Right lobe of liver (tissue), 6 donors: ENCODE data around the gene C19orf47. TPM values are rescaled to one million over a fixed set of nuclear protein-coding genes. Genes with fewer than 3 reads are reported as not detected.

Experiments
- ATAC-seq, 4 donors: fragments of 200-7000 bp; cut with Tn5 transposase; one replicate each; pipeline ENCODE4 v1.9.1; 2020; ENCODE audit warnings: mild to moderate bottlenecking in 4 of 4, moderate library complexity in 4 of 4
- DNase-seq, 3 donors: peaks; one replicate each; pipeline ENCODE4 v3.0.0-alpha.2; 2020
- H3K27ac ChIP-seq, 3 donors: fragments of 200-600 bp; one replicate each; pipeline ENCODE4 v1.8.0; 2022
- H3K27me3 ChIP-seq, 2 donors: fragments of 200-600 bp; one replicate each; pipeline ENCODE4 v1.8.0; 2022
- H3K36me3 ChIP-seq, 4 donors: fragments of 200-600 bp; sonication (generic) in 1 of 4; one replicate each; pipeline versions ENCODE4 v1.5.1 to v1.8.0; 2017 to 2022; ENCODE audit warnings: control low read depth in 1 of 4
- H3K4me1 ChIP-seq, 4 donors: fragments of 200-600 bp; sonication (generic) in 1 of 4; one replicate each; pipeline versions ENCODE4 v1.5.1 to v1.8.0; 2017 to 2022; ENCODE audit warnings: control low read depth in 1 of 4
- H3K4me3 ChIP-seq, 3 donors: fragments of 200-600 bp; one replicate each; pipeline ENCODE4 v1.8.0; 2022
- H3K9me3 ChIP-seq, 4 donors: fragments of 200-600 bp; sonication (generic) in 1 of 4; one replicate each; pipeline versions ENCODE4 v1.5.1 to v1.8.0; 2017 to 2022; ENCODE audit warnings: control low read depth in 1 of 4
- CTCF ChIP-seq, 4 donors: fragments of 200-600 bp in 3 of 4; fragments of 450-650 bp in 1 of 4; IDR thresholded peaks; one replicate each; pipeline versions ENCODE4 v1.5.1 to v1.8.0; 2016 to 2022; ENCODE audit warnings: antibody characterized with exemption in 4 of 4, mild to moderate bottlenecking in 2 of 4
- POLR2A ChIP-seq: fragments of 450-650 bp; IDR thresholded peaks from one replicate; pipeline ENCODE4 v1.6.1; 2017; ENCODE audit warnings: antibody characterized with exemption, mild to moderate bottlenecking
- WGBS: methylation state at CpG from one replicate; pipeline ENCODE4 v1.1.6; 2018; ENCODE audit warnings: low coverage, low lambda C conversion rate; ENCODE audit not compliant: insufficient coverage; ENCODE audit errors: missing lambda C conversion rate; 5-methylcytosine and 5-hydroxymethylcytosine counted together
- intact Hi-C, 2 donors: fragments of 100-400 bp; cut with DNase I; formaldehyde crosslinking; loops; one replicate each; pipeline versions ENCODE4 v1.11.2 to v1.14.1; 2022
- total RNA-seq, 6 experiments: library from RNA; depleted of rRNA in 2 of 6; stranded (reverse); fragments of >200 nt in 2 of 6; fragmentation: NEBNext Ultra II Directional in 3 of 6; extraction: Animal tissue kit (Norgen Biotek cat#: 25700) in 3 of 6; gene quantifications; one replicate each; pipeline versions ENCODE4 v1.1.0 to v1.2.4, GENCODE V29; 2016 to 2023
- donor health status: DM: no; HTN: yes; CAD: no.
- donor health status: DM: no; HTN: no; CAD: no.
- donor health status: DM: no; HTN: no; CAD: no.
- donor health status: DM: no; HTN: yes; CAD: no.
- donor health status: DM: no; HTN: yes; CAD: no.

Gene C19orf47
- total RNA-seq, 6 experiments from 2014 or later: 4.8 to 8.1 (median 5.5) TPM

GRCh38 chr19:40337594-40337993, 10.6 kb downstream of the C19orf47 start:
- Histone ChIP-seq H3K27me3 (no peaks in the 10 kb centered on the region), H3K4me3 (no peak overlapping the region), H3K9me3 (no peaks in the 10 kb centered on the region), H3K36me3 (peaks cover 0 to 22% (median 7%) of the 10 kb centered on the region in 4 donors), H3K4me1 (no peaks in the 10 kb centered on the region), H3K27ac (no peak overlapping the region)
- TF ChIP-seq POLR2A (no peak), CTCF (IDR thresholded peaks at IDR 0.05) (no peak)
- intact Hi-C loops: no loop called here
- WGBS: 100% methylated on average over 1 of the region's 5 CpGs
- ATAC-seq (no peak), DNase-seq (no peak)

- Histone ChIP-seq H3K4me3 (no peak overlapping the region), H3K9me3 (no peaks in the 10 kb centered on the region), H3K27ac (no peak overlapping the region), H3K4me1 (no peaks in the 10 kb centered on the region), H3K36me3 (peaks cover 0 to 27% (median 9%) of the 10 kb centered on the region in 4 donors), H3K27me3 (no peaks in the 10 kb centered on the region)
- ATAC-seq (no peak), DNase-seq (no peak)
- intact Hi-C loops: no loop called here
- 100% methylated on average over 1 of the region's 2 CpGs for WGBS
- TF ChIP-seq POLR2A: no peak
- TF ChIP-seq CTCF (IDR thresholded peaks at IDR 0.05): no peak
Observed at GRCh38 chr19:40337107-40337506, 11.1 kb downstream of the C19orf47 start.

- Histone ChIP-seq H3K9me3 (no peaks in the 10 kb centered on the region), H3K27ac (no peak overlapping the region), H3K4me3 (no peak overlapping the region), H3K4me1 (no peaks in the 10 kb centered on the region), H3K27me3 (no peaks in the 10 kb centered on the region), H3K36me3 (peaks cover 0 to 32% (median 11%) of the 10 kb centered on the region in 4 donors)
- intact Hi-C loops: no loop called here
- no CpG with 5 or more reads among the region's 2 CpGs for WGBS
- ATAC-seq (no peak), DNase-seq (no peak)
- no peak for TF ChIP-seq CTCF (IDR thresholded peaks at IDR 0.05)
- TF ChIP-seq POLR2A: no peak
Observed at GRCh38 chr19:40336601-40336900, 11.6 kb downstream of the C19orf47 start.

- no peaks in the 10 kb centered on the region for H3K9me3 ChIP-seq
- no peak overlapping the region for H3K4me3 ChIP-seq
- no peaks in the 10 kb centered on the region for H3K4me1 ChIP-seq
- TF ChIP-seq CTCF (IDR thresholded peaks at IDR 0.05) (no peak), POLR2A (no peak)
- intact Hi-C loops: no loop called here
- 95% methylated on average over 4 of the region's 15 CpGs for WGBS
- DNase-seq (no peak), ATAC-seq (no peak)
- H3K27ac ChIP-seq: no peak overlapping the region
- H3K27me3 ChIP-seq: no peaks in the 10 kb centered on the region
- H3K36me3 ChIP-seq: peaks cover 0 to 37% (median 13%) of the 10 kb centered on the region in 4 donors
Observed at GRCh38 chr19:40335855-40336600, 12.2 kb downstream of the C19orf47 start.
